IPS DF 6.9 (cell line): Measurements from ENCODE around the gene ANKRD11.

Experiments used
- DNase-seq: peaks from one replicate; pipeline ENCODE4 v3.0.0-alpha.2; 2013; ENCODE audit warnings: low read depth, low spot score
- H3K27ac ChIP-seq: one replicate; pipeline ENCODE4 v1.5.1; 2013; ENCODE audit warnings: low read length, control low read depth
- H3K27me3 ChIP-seq: 2 replicates; pipeline ENCODE4 v1.6.1; 2013; ENCODE audit warnings: mild to moderate bottlenecking, low read length; ENCODE audit not compliant: control insufficient read depth, insufficient read depth
- H3K36me3 ChIP-seq: 2 replicates; pipeline ENCODE4 v1.6.1; 2013; ENCODE audit warnings: low read length; ENCODE audit not compliant: control insufficient read depth, insufficient read depth
- H3K4me1 ChIP-seq: 2 replicates; pipeline ENCODE4 v1.6.1; 2013; ENCODE audit warnings: low read length; ENCODE audit not compliant: control insufficient read depth, insufficient read depth
- H3K4me3 ChIP-seq: 2 replicates; pipeline ENCODE4 v1.5.1; 2013; ENCODE audit warnings: mild to moderate bottlenecking, low read length
- H3K9me3 ChIP-seq: 2 replicates; pipeline ENCODE4 v1.6.1; 2013; ENCODE audit warnings: low read length, inconsistent platforms; ENCODE audit not compliant: control insufficient read depth, insufficient read depth
- WGBS: extraction: QIAGEN DNeasy Blood & Tissue Kit; methylation state at CpG from one replicate; pipeline ENCODE4 v1.1.7; 2013; ENCODE audit warnings: mixed read lengths, missing lambda C conversion rate; ENCODE audit not compliant: insufficient read length, insufficient coverage; 5-methylcytosine and 5-hydroxymethylcytosine counted together

ANKRD11 gene

DNA sequence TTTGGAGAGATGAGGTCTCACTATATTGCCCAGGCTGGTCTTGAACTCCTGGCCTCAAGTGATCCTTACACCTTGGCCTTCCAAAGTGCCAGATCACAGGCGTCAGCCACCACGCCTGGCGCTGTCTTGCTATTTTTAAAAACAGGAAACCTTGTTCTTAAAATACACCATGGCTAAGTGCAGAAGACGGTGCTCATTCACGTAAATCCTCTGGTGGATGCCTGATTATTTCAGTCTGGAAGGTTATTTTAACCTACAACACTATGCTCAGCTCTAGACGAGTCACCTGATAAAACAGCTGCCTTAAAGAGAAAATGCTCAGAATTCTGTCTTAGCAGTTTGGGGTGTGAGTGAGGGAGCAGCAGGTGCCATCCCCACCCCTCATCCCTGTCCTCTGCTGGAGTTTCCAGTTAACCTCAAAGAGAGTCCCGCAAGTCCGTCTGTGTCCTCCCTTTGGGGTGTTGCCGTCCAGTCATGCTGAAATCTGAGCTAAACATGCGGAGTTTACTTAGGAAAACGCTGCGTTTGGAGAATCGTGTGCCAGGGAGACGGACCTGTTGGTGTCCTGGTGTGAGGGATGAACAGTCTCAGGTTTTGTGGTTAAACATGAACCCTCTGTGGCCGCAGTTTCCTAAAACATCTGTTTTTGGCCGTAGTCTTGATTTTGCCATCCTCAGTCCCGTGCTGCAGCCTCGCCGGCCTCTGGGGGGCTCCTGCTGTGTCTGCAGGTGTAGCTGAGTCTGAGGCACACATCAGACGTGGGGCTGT, 35.0 kb upstream of the ANKRD11 start:
- DNase-seq = no peak
- Histone ChIP-seq H3K4me3 (no peak overlapping the region), H3K36me3 (peaks cover 29% of the 10 kb centered on the region), H3K9me3 (no peaks in the 10 kb centered on the region), H3K27ac (no peak overlapping the region), H3K4me1 (no peaks in the 10 kb centered on the region), H3K27me3 (no peaks in the 10 kb centered on the region)
- WGBS = no CpG with 5 or more reads among the region's 20 CpGs

DNA sequence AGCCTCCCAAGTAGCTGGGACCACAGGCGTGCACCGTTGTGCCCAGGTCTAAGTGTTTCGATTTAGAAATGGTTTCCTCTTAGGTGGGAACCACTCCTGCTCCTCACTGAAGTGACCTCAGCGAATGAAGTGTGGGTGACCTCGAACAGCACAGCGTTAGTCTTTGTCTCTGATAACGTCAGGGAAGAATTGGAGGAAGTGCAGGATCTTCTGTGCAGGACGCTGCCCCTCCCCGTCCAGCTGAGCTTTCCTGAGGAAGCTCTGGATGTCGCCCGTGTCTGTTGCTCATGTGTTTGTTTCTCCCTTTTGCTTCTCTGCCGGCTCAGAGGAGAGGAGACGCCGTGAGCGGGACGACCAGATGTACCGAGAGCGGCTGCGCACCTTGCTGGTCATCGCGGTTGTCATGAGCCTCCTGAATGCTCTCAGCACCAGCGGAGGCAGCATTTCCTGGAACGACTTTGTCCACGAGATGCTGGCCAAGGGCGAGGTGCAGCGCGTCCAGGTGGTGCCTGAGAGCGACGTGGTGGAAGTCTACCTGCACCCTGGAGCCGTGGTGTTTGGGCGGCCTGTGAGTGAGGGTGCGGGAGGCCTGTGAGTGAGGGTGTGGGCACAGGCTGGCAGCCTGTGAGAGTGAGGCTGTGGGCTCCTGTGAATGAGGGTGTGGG, 33.5 kb upstream of the ANKRD11 start:
- Histone ChIP-seq H3K36me3 (peaks cover 25% of the 10 kb centered on the region), H3K4me3 (no peak overlapping the region), H3K9me3 (no peaks in the 10 kb centered on the region), H3K27me3 (no peaks in the 10 kb centered on the region), H3K27ac (no peak overlapping the region), H3K4me1 (no peaks in the 10 kb centered on the region)
- no CpG with 5 or more reads among the region's 32 CpGs for WGBS
- no peak for DNase-seq

DNA sequence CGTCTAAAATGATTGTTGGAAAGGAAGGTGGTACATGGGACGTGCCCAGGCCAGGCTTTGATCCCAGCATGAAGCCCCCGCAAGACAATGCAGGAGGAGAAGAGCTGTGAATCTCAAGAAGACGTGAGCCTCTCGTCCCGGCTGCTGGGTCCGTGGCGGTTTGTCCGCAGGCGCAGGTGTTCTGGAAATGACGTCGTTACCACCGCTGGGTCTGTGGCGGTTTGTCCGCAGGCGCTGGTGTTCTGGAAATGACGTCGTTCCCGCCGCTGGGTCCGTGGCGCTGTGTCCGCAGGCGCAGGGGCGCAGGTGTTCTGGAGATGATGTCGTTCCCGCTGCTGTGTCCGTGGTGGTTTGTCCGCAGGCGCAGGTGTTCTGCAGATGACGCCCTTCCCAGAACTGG, 31.9 kb upstream of the ANKRD11 start:
- no peaks in the 10 kb centered on the region for H3K27me3 ChIP-seq
- DNase-seq = no peak
- WGBS = 100% methylated on average over 1 of the region's 31 CpGs
- H3K9me3 ChIP-seq = no peaks in the 10 kb centered on the region
- H3K4me1 ChIP-seq = no peaks in the 10 kb centered on the region
- H3K36me3 ChIP-seq = peaks cover 33% of the 10 kb centered on the region
- no peak overlapping the region for H3K4me3 ChIP-seq
- no peak overlapping the region for H3K27ac ChIP-seq

DNA sequence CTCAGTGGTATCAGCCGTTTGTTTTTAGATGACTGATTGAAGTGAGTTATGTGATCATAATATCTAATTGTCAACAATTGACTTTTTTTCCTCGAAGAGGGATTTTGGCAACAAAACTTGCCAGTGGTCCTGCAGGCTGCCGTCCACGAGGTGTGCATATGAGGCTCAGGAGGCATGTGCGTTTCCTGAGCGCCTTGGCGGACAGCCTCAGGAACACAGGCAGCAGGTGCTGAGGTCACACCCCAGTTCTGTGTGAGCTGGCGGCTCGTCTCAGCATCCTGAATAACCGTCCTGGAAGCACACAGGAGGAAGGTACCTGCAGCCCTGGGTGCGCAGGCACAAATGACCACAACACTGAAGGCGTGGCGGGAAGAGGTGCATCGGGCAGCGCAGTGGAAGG, 29.5 kb upstream of the ANKRD11 start:
- peaks cover 29% of the 10 kb centered on the region for H3K36me3 ChIP-seq
- no peaks in the 10 kb centered on the region for H3K9me3 ChIP-seq

DNA sequence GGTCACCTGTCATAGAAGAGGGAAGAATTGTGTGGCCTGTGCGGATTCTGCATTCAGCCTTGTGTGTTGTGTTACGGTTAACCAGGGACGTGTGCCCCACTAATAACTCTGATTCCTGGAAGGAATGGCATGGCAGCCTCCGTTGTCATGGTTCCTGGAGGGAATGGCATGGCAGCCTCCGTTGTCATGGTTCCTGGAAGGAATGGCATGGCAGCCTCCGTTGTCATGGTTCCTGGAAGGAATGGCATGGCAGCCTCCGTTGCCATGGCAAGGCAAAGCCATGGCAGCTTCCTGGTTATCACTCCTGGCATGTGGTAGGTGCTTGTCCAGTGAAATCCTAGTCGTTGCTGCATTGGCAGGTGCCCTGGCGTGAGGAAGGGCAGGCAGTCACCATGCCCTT, 26.8 kb upstream of the ANKRD11 start:
- H3K27ac ChIP-seq = no peak overlapping the region
- H3K4me3 ChIP-seq = no peak overlapping the region
- no peaks in the 10 kb centered on the region for H3K4me1 ChIP-seq
- peaks cover 19% of the 10 kb centered on the region for H3K36me3 ChIP-seq
- no CpG with 5 or more reads among the region's 9 CpGs for WGBS
- H3K9me3 ChIP-seq = no peaks in the 10 kb centered on the region
- H3K27me3 ChIP-seq = no peaks in the 10 kb centered on the region
- DNase-seq = no peak

More for the DNA sequence above, 29.5 kb upstream of the ANKRD11 start:
- no peak for DNase-seq
- H3K4me3 ChIP-seq = no peak overlapping the region
- no peak overlapping the region for H3K27ac ChIP-seq
- H3K4me1 ChIP-seq = no peaks in the 10 kb centered on the region
- WGBS = no CpG with 5 or more reads among the region's 15 CpGs
- H3K27me3 ChIP-seq = no peaks in the 10 kb centered on the region

DNA sequence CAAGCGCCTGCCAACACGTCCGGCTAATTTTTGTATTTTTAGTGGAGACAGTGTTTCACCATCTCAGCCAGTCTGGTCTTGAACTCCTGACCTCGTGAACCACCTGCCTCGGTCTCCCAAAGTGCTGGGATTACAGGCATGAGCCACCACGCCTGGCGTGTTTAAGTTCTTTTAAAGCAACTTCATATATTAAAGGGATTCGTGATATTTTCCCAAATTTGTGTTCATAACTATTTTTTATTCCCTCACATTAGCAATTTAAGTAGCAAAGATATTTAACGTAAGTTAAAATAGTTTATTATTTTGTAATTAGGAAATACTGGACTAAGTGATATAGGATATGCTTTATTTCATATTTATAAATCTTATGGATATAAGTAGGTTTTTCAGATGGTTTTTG, 22.1 kb upstream of the ANKRD11 start:
- H3K4me3 ChIP-seq = no peak overlapping the region
- no peak overlapping the region for H3K27ac ChIP-seq
- no peak for DNase-seq
- H3K27me3 ChIP-seq = no peaks in the 10 kb centered on the region
- no CpG with 5 or more reads among the region's 9 CpGs for WGBS
- H3K9me3 ChIP-seq = no peaks in the 10 kb centered on the region
- H3K36me3 ChIP-seq = peaks cover 15% of the 10 kb centered on the region
- H3K4me1 ChIP-seq = no peaks in the 10 kb centered on the region

DNA sequence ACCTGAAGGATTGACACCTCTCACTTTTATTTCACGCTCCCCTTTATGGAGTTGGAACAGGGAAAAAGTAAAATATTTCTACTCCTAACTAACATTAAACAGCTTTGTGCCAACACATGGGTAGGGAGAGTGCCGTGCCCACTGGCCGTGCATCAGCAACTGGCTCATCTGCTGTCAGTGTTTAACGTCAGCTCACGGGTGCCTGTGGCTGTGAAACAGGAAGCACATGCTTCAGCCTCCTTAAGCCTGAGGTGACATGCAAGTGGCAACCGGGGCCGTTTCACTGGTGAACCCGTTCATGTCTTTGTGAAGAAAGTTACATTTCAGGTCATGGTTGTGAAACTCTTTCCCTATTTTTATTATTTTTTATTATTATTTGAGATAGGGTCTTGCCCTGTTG, 21.0 kb upstream of the ANKRD11 start:
- Histone ChIP-seq H3K27ac (no peak overlapping the region), H3K9me3 (no peaks in the 10 kb centered on the region), H3K4me3 (no peak overlapping the region), H3K36me3 (peaks cover 11% of the 10 kb centered on the region), H3K4me1 (peaks cover 2% of the 10 kb centered on the region; the same call in 1 of the 2 replicates), H3K27me3 (no peaks in the 10 kb centered on the region; the same call in 1 of the 2 replicates)
- no peak for DNase-seq
- WGBS = no CpG with 5 or more reads among the region's 8 CpGs

DNA sequence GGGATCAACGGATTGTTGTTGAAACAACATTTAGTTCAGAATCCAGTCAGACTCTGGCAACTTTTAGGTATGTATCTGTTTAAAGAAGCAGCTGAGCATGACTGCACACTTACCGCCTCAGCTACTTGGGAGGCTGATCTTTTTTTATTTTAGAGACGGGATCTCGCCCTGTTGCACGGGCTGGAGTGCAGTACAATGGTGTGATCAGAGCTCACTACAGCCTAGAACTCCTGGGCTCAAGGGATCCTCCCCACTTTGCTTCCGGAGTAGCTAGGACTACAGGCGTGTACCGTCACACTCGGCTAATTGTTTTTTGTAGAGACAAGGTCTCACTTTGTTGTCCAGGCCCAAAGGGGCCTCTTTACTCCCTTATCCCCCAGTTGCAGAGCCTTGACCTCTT, 20.2 kb upstream of the ANKRD11 start:
- WGBS = no CpG with 5 or more reads among the region's 9 CpGs
- H3K9me3 ChIP-seq = no peaks in the 10 kb centered on the region
- no peaks in the 10 kb centered on the region; the same call in 1 of the 2 replicates for H3K27me3 ChIP-seq
- peaks cover 11% of the 10 kb centered on the region for H3K36me3 ChIP-seq
- DNase-seq = no peak
- no peak overlapping the region for H3K4me3 ChIP-seq
- no peak overlapping the region for H3K27ac ChIP-seq
- peaks cover 2% of the 10 kb centered on the region; the same call in 1 of the 2 replicates for H3K4me1 ChIP-seq

DNA sequence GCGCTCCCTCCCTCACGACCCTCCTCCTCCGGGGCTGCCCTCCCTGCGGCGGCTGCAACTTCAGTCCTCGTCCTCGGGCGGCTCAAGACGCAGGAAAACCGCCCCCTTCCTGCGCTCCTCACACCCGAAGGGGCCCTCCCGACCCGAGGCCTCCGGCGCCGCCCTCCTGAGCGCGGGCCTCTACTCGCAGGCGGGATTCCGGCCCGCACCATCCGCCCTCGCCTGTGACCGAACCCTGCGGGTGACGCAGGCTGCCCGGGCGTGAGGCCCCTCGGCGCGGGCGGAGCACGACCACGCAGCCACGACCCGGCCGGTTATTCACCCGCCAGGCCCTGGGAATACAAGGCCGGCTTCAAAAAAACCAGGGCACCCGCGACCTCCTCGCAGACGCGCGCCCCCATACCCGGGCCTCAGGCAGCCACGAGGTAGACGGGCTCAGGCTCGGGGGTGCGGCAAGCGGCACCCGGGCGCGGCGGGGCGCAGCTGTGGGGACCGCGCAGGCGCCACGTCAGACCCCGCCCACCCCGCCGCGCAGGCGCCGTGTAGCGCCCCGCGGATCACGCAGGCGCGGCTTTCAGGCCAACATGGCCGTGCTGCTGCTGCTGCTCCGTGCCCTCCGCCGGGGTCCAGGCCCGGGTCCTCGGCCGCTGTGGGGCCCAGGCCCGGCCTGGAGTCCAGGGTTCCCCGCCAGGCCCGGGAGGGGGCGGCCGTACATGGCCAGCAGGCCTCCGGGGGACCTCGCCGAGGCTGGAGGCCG, 17.7 kb upstream of the ANKRD11 start, which contains the start of gene SPG7:
SPG7 (plus strand) TSS at position 570 of the 757 bp plus-strand sequence; CDS start at position 585, 15 bp downstream.
- DNase-seq = no peak
- no peaks in the 10 kb centered on the region; the same call in 1 of the 2 replicates for H3K27me3 ChIP-seq
- no peaks in the 10 kb centered on the region for H3K9me3 ChIP-seq
- H3K4me1 ChIP-seq = peaks cover 2% of the 10 kb centered on the region; the same call in 1 of the 2 replicates
- H3K36me3 ChIP-seq = peaks cover 11% of the 10 kb centered on the region
- H3K27ac ChIP-seq = no peak within 1 kb of the TSS
- peak within 1 kb of the TSS; percentile 79 for H3K4me3 ChIP-seq
- WGBS = no CpG with 5 or more reads among the region's 90 CpGs

DNA sequence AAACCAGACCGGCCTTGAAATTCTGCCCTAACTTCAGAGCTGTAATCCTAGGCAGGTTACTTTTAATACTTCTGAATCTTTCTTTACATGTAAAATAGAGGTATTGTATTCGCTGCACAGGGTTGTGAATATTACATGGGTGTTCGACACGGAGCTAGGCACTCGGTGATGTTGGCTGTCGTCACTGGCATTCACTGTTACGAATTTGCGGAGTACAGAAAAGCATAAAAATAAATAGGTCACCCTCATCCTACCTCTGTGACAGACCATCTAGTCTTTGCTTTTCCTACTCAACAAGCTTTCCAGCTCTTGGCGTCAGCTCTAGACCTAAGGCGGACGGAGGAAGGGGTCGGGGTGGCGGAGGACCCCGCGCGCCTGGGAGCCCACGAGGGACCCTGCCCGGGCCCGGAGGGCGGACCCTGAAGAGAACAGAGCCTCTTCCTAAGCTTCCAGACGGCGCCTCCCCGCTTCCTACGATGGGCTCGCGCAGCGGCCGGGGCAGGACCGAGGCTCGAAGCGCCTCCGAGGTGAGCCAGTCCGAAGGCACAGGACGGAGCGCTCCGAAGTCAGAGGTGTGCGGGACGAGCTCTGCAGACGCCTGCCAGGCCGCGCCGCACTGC, 17.0 kb upstream of the ANKRD11 start:
- Histone ChIP-seq H3K4me1 (peaks cover 2% of the 10 kb centered on the region; the same call in 1 of the 2 replicates), H3K4me3 (peak overlapping the region; percentile 79; the same call in 1 of the 2 replicates), H3K27ac (no peak overlapping the region), H3K36me3 (peaks cover 9% of the 10 kb centered on the region), H3K9me3 (no peaks in the 10 kb centered on the region), H3K27me3 (no peaks in the 10 kb centered on the region; the same call in 1 of the 2 replicates)
- no CpG with 5 or more reads among the region's 42 CpGs for WGBS
- DNase-seq = no peak
